ENCODE results near the gene IL36RN. TPM values are rescaled to one million over a fixed set of nuclear protein-coding genes. Genes with fewer than 3 reads are reported as not detected.

Gene IL36RN
- total RNA-seq, 2 experiments from 2014 or later, result not detected

GRCh38 chr2:113027691-113028090 lies 31.3 kb upstream of the IL36RN start:
- POLR2A ChIA-PET, result no interaction called here
- no peak for ATAC-seq

GRCh38 chr2:113028112-113028511 lies 30.9 kb upstream of the IL36RN start:
- no peaks in the 10 kb centered on the region for H3K36me3 Mint-ChIP-seq (ENCODE audit: low read depth)
- no peaks in the 10 kb centered on the region for H3K4me1 Mint-ChIP-seq (ENCODE audit: low read depth)
- no peak for TF ChIP-seq CTCF (IDR thresholded peaks at IDR 0.05)
- no peak overlapping the region for H3K4me3 Mint-ChIP-seq
- CTCF ChIA-PET, result no interaction called here
- intact Hi-C loops (cut with micrococcal nuclease), result no loop called here
- H3K27ac Mint-ChIP-seq, result no peak overlapping the region
- no peaks in the 10 kb centered on the region for H3K9me3 Mint-ChIP-seq
- H3K27me3 Mint-ChIP-seq, result peaks cover 3% of the 10 kb centered on the region
- POLR2A ChIA-PET, result no interaction called here
- DNase-seq (no peak), ATAC-seq (no peak)

More at GRCh38 chr2:113027691-113028090, 31.3 kb upstream of the IL36RN start:
- intact Hi-C loops (cut with micrococcal nuclease), result no loop called here
- Mint-ChIP-seq H3K36me3 (ENCODE audit: low read depth) (no peaks in the 10 kb centered on the region), H3K27ac (no peak overlapping the region), H3K9me3 (no peaks in the 10 kb centered on the region), H3K4me3 (no peak overlapping the region), H3K27me3 (peaks cover 3% of the 10 kb centered on the region), H3K4me1 (ENCODE audit: low read depth) (no peaks in the 10 kb centered on the region)
- DNase-seq, result no peak
- TF ChIP-seq CTCF (IDR thresholded peaks at IDR 0.05), result no peak
- CTCF ChIA-PET, result no interaction called here

- intact Hi-C loops (cut with micrococcal nuclease), result no loop called here
- CTCF ChIA-PET, result interaction anchor here (1.0 kb wide), 1 partner anchor 91 kb away, joined by 3 read pairs; no protein-coding TSS in a partner anchor
- POLR2A ChIA-PET, result no interaction called here
- no peaks in the 10 kb centered on the region for H3K27me3 Mint-ChIP-seq
- ATAC-seq, result no peak
- H3K36me3 Mint-ChIP-seq (ENCODE audit: low read depth), result no peaks in the 10 kb centered on the region
- H3K4me3 Mint-ChIP-seq, result no peak overlapping the region
- H3K4me1 Mint-ChIP-seq (ENCODE audit: low read depth), result no peaks in the 10 kb centered on the region
- DNase-seq, result no peak
- TF ChIP-seq CTCF (IDR thresholded peaks at IDR 0.05), result no peak
- no peak overlapping the region for H3K27ac Mint-ChIP-seq
- H3K9me3 Mint-ChIP-seq, result no peaks in the 10 kb centered on the region
Measured at GRCh38 chr2:113032737-113033136, 26.3 kb upstream of the IL36RN start.

- ChIA-PET POLR2A (no interaction called here), CTCF (interaction anchor here (1.0 kb wide), 1 partner anchor 8 kb away, joined by 3 read pairs; no protein-coding TSS in a partner anchor)
- no peaks in the 10 kb centered on the region for H3K4me1 Mint-ChIP-seq (ENCODE audit: low read depth)
- TF ChIP-seq CTCF (IDR thresholded peaks at IDR 0.05), result no peak
- H3K36me3 Mint-ChIP-seq (ENCODE audit: low read depth), result no peaks in the 10 kb centered on the region
- H3K27ac Mint-ChIP-seq, result no peak overlapping the region
- no peaks in the 10 kb centered on the region for H3K9me3 Mint-ChIP-seq
- H3K4me3 Mint-ChIP-seq, result no peak overlapping the region
- DNase-seq (no peak), ATAC-seq (no peak)
- H3K27me3 Mint-ChIP-seq, result no peaks in the 10 kb centered on the region
- intact Hi-C loops (cut with micrococcal nuclease), result no loop called here
Measured at GRCh38 chr2:113034016-113034415, 25.0 kb upstream of the IL36RN start.

GRCh38 chr2:113036763-113037162 lies 22.2 kb upstream of the IL36RN start:
- no peak for TF ChIP-seq CTCF (IDR thresholded peaks at IDR 0.05)
- DNase-seq (no peak), ATAC-seq (no peak)
- no peaks in the 10 kb centered on the region for H3K9me3 Mint-ChIP-seq
- POLR2A ChIA-PET, result no interaction called here
- intact Hi-C loops (cut with micrococcal nuclease), result no loop called here
- CTCF ChIA-PET, result interaction anchor here (1.4 to 2.1 kb wide), 2 partner anchors 9 to 78 kb away, joined by 4 to 5 read pairs; no protein-coding TSS in a partner anchor
- H3K27me3 Mint-ChIP-seq, result no peaks in the 10 kb centered on the region
- no peak overlapping the region for H3K27ac Mint-ChIP-seq
- no peak overlapping the region for H3K4me3 Mint-ChIP-seq
- no peaks in the 10 kb centered on the region for H3K36me3 Mint-ChIP-seq (ENCODE audit: low read depth)
- no peaks in the 10 kb centered on the region for H3K4me1 Mint-ChIP-seq (ENCODE audit: low read depth)
